ENCODE measurements around the gene GPSM1.

DNA sequence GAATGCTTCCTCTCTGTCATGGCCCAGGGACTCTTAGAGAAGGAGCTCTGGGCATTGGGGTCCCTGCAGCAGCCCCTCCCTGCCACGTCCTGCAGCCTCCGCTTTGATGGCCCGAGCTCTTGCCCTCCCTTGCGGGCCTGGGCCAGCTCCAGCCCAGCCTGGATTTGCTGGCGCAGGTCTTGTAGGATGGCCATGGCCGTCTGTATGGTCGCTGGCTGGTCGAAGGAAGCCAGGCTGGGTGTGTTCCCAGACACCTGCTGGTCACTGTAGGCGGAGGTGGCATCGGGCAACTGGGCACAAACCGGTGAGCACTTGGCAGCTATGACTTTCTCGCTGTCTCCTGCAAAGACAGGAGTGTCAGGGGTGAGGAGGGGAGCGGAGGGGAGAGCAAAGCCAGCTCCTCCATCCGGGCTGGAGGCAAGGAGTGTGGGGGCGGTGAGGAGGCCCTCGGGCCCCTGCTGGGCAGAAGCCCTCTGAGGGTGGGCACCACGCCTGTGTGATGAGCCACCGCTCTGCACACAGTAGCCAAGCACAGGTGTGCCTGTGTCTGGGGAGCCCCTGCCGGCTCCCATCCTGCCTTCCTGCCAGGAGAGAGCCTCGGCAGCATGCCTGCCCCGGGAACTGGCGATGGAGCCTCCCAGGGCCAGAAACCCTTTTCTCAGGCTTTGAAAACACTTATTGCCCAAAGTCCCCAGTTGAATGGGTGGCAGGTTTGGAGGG lies 35.9 kb upstream of the GPSM1 start:
- TF ChIP-seq, protein P1, sequence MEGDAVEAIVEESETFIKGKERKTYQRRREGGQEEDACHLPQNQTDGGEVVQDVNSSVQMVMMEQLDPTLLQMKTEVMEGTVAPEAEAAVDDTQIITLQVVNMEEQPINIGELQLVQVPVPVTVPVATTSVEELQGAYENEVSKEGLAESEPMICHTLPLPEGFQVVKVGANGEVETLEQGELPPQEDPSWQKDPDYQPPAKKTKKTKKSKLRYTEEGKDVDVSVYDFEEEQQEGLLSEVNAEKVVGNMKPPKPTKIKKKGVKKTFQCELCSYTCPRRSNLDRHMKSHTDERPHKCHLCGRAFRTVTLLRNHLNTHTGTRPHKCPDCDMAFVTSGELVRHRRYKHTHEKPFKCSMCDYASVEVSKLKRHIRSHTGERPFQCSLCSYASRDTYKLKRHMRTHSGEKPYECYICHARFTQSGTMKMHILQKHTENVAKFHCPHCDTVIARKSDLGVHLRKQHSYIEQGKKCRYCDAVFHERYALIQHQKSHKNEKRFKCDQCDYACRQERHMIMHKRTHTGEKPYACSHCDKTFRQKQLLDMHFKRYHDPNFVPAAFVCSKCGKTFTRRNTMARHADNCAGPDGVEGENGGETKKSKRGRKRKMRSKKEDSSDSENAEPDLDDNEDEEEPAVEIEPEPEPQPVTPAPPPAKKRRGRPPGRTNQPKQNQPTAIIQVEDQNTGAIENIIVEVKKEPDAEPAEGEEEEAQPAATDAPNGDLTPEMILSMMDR (IDR thresholded peaks at IDR 0.05) = no peak
- TF ChIP-seq POLR2AphosphoS5 (IDR thresholded peaks at IDR 0.05; ENCODE audit: insufficient read depth in 1 of 2, low read depth in 1 of 2) (no peak), POLR2A (IDR thresholded peaks at IDR 0.05) (no peak)
